ENCODE data around the gene NHSL1.

DNA sequence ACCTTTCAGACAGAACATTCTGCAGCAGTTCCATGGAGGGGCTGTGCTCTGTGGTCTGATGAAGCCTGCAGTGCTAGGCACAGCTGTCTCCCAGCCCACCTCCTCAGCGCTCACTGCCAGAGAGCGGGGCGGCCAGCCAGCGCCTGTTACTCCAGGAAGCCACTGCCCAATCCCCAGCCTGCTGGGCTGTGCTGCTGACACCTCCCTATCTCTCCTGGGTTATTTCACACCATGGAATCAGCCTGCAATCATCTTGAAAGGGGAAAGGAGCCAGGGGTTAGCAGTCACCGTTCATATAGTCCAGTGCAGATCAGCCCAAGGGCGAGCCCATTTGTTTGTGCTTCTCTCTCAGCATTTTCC lies 46.3 kb upstream of the NHSL1 start:
- peak in 2 of 4 donors; percentile 29 to 38 for TF ChIP-seq POLR2AphosphoS5 (IDR thresholded peaks at IDR 0.05)
- TF ChIP-seq EP300 (IDR thresholded peaks at IDR 0.05), result no peak
- TF ChIP-seq, protein P1, sequence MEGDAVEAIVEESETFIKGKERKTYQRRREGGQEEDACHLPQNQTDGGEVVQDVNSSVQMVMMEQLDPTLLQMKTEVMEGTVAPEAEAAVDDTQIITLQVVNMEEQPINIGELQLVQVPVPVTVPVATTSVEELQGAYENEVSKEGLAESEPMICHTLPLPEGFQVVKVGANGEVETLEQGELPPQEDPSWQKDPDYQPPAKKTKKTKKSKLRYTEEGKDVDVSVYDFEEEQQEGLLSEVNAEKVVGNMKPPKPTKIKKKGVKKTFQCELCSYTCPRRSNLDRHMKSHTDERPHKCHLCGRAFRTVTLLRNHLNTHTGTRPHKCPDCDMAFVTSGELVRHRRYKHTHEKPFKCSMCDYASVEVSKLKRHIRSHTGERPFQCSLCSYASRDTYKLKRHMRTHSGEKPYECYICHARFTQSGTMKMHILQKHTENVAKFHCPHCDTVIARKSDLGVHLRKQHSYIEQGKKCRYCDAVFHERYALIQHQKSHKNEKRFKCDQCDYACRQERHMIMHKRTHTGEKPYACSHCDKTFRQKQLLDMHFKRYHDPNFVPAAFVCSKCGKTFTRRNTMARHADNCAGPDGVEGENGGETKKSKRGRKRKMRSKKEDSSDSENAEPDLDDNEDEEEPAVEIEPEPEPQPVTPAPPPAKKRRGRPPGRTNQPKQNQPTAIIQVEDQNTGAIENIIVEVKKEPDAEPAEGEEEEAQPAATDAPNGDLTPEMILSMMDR (IDR thresholded peaks at IDR 0.05), result no peak

Measured in sigmoid colon (tissue), 4 donors.